ENCODE data around the gene SNAI1.

GRCh38 chr20:50004229-50004628 is 21.4 kb downstream of the SNAI1 start:
- no peak for TF ChIP-seq CTCF (IDR thresholded peaks at IDR 0.05)
- TF ChIP-seq POLR2A (IDR thresholded peaks at IDR 0.05), result no peak
